SH-SY5Y (cell line): Measurements from ENCODE around the gene SLC39A12.

Source experiments
- GATA2 ChIP-seq: IDR thresholded peaks from 2 replicates; pipeline ENCODE4 v1.6.1; 2011; ENCODE audit warnings: mild to moderate bottlenecking, low read depth, low read length
- GATA3 ChIP-seq: IDR thresholded peaks from 2 replicates; pipeline ENCODE4 v1.6.1; 2011; ENCODE audit warnings: low read depth, mild to moderate bottlenecking, low read length, moderate library complexity

GRCh38 chr10:18086746-18087145 lies 135.0 kb downstream of the SLC39A12 start:
- TF ChIP-seq GATA2 (no peak), GATA3 (no peak)
